Kasumi-1 (cell line): Measurements from ENCODE around the gene SH3BP4.
"Not testable (repeated sequence)": the region's sequence is repeated elsewhere in the genome, so short reads cannot be mapped to it uniquely, and the experiment has no call there.

Experiments
- DNase-seq, 2 experiments: peaks; one replicate each; lab custom pipeline; 2025; lab: John Stamatoyannopoulos, UW

The SH3BP4 gene

DNA sequence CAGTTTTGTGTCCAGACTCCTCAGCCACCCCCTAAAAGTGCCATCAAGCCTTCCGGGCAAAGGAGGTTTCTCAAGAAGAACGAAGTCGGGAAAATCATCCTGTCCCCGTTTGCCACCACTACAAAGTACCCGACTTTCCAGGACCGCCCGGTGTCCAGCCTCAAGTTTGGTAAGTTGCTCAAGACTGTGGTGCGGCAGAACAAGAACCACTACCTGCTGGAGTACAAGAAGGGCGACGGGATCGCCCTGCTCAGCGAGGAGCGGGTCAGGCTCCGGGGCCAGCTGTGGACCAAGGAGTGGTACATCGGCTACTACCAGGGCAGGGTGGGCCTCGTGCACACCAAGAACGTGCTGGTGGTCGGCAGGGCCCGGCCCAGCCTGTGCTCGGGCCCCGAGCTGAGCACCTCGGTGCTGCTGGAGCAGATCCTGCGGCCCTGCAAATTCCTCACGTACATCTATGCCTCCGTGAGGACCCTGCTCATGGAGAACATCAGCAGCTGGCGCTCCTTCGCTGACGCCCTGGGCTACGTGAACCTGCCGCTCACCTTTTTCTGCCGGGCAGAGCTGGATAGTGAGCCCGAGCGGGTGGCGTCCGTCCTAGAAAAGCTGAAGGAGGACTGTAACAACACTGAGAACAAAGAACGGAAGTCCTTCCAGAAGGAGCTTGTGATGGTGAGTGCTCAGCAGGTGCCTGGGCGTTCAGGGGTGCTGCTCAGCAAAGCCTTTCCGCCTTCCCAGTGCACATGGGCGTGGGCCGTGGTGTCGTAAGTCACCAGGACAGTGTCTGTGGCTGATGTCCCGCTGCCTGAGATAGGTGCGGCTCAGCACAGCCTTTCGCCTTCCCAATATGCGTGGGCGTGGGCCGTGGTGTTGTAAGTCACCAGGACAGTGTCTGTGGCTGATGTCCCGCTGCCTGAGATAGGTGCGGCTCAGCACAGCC is 91.0 kb downstream of the SH3BP4 start:
- no peak for DNase-seq

DNA sequence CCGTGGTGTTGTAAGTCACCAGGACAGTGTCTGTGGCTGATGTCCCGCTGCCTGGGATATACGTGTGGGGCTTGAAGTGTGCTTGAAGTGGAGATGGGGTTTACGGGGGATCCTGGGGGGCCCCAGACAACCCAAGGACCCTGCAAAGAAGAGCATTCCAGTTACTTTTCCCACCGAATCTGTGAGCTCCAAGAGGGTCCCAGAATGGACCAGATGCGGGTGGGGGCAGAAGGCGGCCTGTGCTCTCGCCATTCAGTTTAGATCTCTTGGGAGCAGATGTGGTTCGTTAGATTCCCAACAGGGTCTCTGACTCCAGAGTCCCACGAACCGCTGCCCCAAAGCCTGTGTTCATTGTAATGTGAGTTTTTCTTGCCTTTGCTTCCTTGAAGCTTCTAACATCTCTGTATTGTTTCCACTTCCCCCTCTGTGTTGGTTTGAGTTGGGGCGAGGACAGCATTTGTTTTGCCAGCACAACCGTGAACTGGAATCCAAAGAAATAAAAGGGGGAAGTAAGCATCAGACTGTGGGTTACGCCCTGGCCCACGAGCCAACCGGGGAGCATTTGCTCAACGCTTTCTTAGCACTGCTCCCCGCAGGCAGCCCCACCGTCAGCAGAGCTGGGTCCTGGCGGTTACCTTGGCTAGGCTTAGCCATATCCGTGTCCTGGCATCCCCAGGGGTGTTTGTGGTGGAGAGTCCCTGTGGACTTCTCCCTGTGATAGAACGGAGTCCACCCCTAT is 92.1 kb downstream of the SH3BP4 start:
- no peak for DNase-seq

DNA sequence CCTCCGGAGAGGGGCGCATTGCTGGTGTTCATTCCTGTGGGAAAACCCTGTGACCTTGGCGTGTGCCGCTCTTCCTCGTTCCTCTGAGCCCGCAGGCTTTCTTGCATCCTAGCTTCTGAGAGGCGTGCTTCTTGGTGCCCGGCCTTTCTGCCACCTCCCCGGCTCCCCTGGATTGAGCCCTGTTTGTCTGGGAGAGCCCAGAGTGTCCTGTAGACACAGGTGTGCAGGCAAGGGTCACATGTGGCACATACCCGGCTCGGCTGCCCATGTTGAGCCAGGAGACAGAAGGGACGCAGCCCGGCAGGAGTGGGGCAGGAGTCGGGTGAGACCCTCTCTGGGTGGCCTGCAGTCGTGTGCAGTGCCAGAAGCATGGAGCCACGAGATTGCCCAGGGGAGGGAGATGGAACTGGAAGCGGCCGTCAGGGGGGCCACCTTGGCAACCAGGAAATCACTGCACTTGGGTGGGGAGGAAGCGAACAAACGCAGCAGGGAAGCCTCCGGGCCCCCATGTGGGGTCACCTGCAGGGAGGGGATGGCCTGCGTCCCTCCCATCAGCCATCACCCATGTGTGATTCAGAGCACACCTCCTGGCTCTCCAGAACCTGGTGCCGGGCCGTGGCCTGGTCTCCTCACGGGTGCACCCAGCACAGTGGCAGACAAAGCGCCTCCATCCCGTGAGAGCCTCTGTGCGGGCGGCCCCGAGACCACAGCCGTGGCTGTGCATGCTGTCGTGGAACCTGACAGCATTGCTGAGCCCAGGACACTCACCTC is 92.9 kb downstream of the SH3BP4 start:
- DNase-seq, result no peak

DNA sequence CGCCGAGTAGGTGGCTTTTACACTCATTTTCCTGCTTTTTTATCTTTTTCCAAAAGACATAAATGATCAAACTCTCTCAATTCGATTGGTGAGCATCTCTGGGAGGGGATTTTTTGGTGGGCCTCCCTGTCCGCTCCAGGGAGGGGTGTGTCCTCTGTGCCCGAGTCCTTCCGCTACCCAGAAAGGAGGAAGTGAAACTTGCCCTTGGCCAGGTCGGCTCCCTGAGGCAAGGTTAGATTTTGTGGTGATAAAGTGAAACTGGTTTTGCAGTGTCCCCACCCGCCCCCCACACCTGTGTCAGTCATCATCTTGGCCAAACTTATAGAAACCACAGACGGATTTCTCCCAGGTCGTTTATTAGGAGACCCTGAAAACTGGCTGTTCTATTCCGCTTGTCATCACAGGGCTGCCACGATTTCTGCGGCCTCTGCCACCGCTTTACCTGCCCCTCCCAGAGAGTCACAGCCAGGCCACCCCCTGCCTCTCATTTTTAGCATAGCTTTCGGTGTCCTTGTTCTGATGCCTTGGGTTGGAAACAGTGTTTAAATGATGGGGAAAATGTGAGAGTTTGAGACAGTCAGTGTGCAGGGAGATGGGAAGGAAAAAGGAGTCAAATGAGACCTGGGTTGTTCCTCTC is 93.6 kb downstream of the SH3BP4 start:
- no peak for DNase-seq

DNA sequence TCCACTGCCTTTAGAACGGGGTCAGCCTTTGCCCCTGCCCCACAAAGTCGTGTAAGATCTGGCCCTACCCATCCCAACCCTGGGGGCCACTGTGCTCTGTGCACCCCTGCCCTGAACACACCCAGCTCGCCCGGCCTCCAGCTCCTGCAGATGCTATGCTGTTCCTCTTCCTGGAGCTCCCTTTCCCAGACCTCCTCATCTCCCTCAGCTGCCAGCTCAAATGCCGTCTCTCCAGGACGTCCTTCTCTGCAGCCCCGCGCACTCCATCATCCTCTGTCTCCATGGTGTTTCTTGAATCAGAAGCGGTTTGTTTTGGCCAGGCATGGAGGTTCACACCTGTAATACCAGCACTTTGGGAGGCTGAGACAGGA is 94.1 kb downstream of the SH3BP4 start:
- DNase-seq, result no peak

DNA sequence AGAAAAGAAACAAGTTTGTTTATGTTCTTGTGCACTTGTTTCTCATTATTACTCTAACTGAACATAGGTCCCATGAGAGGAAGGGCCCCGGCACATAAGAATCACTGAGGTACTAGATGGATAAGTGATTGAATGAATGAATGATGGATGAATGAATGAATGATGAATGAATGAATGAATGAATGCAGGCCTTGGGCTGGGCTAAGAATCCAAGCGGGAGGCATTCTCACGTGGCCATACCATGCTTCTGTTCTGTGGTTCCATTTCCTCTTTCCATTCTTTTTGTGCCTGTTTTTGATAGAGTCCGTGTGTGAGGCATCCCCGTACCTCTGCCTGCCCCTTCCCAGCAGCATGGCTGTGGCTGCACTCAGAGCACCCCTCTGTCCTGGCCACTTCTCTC is 94.8 kb downstream of the SH3BP4 start:
- no peak for DNase-seq

DNA sequence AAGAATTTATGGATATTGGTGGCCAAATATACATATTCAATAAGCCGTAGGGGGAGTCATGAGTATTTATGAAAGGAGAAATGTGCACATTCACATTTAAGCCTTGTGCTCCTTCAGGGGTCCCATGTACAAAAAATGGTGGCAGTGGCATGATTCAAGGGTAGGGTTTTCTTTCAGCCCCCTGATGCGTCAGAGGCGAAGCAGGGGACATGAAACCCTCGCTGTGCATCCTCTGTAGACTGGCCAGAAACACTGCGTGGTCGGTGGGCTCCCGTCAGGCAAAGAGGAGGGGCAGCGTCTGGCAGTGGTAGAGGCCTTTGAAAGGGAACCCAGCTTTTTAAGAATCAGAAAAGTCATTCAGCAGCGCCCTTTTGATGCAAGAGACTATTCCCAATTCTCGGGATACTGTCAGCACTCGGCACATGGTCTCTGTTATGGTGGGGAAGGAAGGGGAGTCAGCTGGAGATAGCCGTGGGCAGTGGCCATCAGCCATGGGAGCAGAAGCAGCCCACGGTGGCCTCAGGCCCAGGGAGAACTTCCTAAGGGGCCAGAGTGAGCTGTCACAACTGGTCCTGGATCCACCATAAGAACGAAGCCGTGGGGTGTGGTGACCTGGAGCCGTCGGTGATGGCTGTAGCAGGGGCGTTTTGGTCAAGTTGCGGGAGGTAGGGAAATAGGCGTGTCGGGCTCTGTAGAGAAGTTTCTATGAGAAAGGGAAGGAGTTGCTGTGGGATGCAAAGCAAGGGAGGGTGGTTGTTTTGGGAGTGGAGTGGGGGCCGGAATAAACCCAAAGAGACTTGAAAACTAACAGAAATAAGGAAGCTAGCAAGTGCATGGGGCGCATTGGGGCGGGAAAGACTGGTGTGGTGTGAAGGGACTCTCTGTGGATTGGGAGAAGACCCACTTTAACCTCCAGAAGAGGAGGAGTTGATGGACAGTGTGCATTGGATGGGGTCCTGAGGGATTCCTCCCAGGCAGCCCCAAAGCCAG is 95.6 kb downstream of the SH3BP4 start:
- DNase-seq, result no peak

DNA sequence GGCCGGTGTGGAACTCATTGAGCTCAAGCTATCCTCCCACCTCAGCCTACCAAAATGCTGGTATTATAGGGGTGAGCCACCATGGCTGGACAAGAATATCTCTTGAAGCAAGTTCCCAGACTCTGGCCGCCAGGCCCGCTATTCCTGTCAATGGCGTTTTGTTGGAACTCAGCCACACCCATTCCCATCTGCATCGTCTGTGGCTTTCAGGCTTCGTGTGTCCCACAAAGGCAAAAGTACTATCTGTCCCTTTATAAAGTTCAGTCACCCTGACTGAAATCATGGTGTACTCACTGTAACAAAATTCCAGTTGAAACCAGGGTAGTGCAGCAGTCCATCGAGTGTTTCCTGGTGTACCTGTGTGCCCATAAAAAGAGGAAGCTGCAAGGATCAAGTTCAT is 96.7 kb downstream of the SH3BP4 start:
- no peak for DNase-seq

GRCh38 chr2:235049069-235049468 is 97.3 kb downstream of the SH3BP4 start:
- no peak for DNase-seq

- no peak for DNase-seq
These were observed 97.9 kb downstream of the SH3BP4 start for GRCh38 chr2:235049719-235050118.

GRCh38 chr2:235050980-235051351 is 99.1 kb downstream of the SH3BP4 start:
- no peak for DNase-seq

GRCh38 chr2:235051436-235052260 is 99.8 kb downstream of the SH3BP4 start:
- no peak for DNase-seq

GRCh38 chr2:235052514-235053354 is 100.9 kb downstream of the SH3BP4 start:
- no peak for DNase-seq

- DNase-seq, result no peak
These were observed 101.8 kb downstream of the SH3BP4 start for GRCh38 chr2:235053651-235054050.

- DNase-seq, result no peak
These were observed 102.7 kb downstream of the SH3BP4 start for GRCh38 chr2:235054475-235054874.

DNA sequence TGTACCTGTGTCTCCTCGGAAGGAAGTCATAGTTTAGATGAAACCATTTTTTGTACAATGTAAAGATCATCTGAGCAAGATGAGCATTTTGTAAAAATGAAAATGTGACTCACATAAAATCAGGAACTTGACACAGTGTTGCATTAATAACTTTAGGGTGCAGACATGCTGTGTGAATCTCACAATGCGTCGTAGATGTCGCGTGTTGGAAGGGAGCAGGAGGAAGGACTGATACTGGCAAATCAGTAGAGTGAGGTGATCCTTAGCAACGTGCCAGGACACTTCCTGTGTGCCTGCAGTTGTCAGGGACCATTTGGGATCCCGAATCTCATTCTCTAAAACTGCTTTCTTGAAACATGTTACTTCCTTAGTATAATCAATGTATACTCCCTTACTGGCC is 103.1 kb downstream of the SH3BP4 start:
- DNase-seq, result no peak

DNA sequence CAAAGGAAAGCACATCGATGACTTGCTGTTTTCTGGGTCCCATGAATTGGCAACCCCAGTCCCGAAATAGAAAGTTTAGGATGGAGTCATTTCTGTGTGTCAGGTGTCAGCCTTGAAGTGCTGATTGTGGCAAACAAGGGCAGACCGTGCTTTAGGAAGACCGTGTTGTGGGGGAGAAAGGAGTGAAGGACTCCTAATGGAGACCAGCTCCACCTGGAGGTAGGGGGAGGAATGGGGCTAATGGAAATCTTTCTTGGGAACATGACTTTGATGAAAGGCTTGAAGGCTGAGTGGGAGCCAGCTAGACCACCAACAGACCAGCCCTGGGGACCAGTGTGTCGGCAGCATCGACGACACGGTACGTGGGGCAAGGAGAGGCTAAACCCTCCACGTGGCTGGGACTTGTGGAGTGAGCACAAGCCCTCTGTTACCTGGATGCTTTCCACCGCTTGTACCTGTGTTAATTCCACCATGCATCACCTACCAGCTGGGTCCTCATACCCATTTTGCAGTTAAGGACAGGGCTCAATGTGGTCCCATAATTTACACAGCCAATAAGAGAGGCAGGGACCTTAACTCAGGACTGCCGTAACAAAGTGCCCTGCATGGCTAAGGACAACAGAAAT is 104.2 kb downstream of the SH3BP4 start:
- no peak for DNase-seq

DNA sequence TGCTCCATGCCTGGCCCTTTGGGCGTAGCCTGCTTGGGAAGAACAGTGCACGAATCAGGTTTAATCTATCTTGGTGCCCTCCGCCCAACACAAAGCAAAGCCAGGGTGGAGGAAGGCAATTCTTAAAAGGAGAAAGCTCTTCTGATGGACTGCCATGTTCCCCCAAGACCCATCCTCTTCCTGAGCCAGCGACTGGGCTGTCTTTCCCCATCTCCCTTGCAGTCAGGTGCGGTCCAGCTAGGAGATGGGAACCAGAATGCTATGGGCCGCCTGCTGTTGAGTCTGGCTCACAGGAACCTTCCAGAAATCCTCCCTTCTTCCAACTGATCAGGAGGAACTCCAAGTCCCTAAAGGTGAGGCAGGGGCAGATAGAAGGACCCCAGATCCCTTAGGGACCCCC is 105.0 kb downstream of the SH3BP4 start:
- DNase-seq, result no peak

DNA sequence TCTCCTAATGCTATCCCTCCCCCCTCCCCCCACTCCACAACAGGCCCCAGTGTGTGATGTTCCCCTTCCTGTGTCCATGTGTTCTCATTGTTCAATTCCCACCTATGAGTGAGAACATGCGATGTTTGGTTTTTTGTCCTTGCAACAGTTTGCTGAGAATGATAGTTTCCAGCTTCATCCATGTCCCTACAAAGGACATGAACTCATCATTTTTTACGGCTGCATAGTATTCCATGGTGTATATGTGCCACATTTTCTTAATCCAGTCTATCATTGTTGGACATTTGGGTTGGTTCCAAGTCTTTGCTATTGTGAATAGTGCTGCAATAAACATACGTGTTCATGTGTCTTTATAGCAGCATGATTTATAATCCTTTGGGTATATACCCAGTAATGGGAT is 105.8 kb downstream of the SH3BP4 start:
- DNase-seq, result not testable (repeated sequence)
